HepG2 (cell line): Measurements from ENCODE around the gene CD7.

Experiments used
- CTCF ChIP-seq: sonication (generic); formaldehyde crosslinking; IDR thresholded peaks from 2 replicates; pipeline ENCODE4 v1.5.0; 2020; ENCODE audit warnings: mild to moderate bottlenecking, missing genetic modification reagents, moderate library complexity
- KDM2A ChIP-seq: sonication (generic); formaldehyde crosslinking; IDR thresholded peaks from 2 replicates; pipeline ENCODE4 v1.4.0; 2020; ENCODE audit warnings: low read depth, missing genetic modification reagents, borderline replicate concordance
- MIXL1 ChIP-seq: IDR thresholded peaks from 2 replicates; pipeline ENCODE4 v1.6.1; 2016
- PHF8 ChIP-seq: sonication (generic); formaldehyde crosslinking; IDR thresholded peaks from 2 replicates; pipeline ENCODE4 v1.5.0; 2020; ENCODE audit warnings: missing genetic modification reagents
- POLR2A ChIP-seq, 2 experiments: IDR thresholded peaks; 2 replicates each; pipeline ENCODE4 v1.6.1; 2011; ENCODE audit warnings: low read depth in 2 of 2, low read length in 2 of 2, mild to moderate bottlenecking in 1 of 2, moderate library complexity in 1 of 2; ENCODE audit not compliant: insufficient read depth in 1 of 2
- RAD51 ChIP-seq: fragments of 450-650 bp; IDR thresholded peaks from 2 replicates; pipeline ENCODE4 v1.6.1; 2016; ENCODE audit warnings: borderline replicate concordance
- REST ChIP-seq, 2 experiments: IDR thresholded peaks; 2 replicates each; pipeline ENCODE4 v1.6.1; 2011 to 2012; ENCODE audit warnings: low read length in 2 of 2, borderline replicate concordance in 1 of 2, low read depth in 1 of 2, mild to moderate bottlenecking in 1 of 2, moderate library complexity in 1 of 2
- ZFP82 ChIP-seq: sonication (generic); formaldehyde crosslinking; IDR thresholded peaks from 2 replicates; pipeline ENCODE4 v1.5.1; 2020; ENCODE audit warnings: mild to moderate bottlenecking, missing genetic modification reagents, borderline replicate concordance

GRCh38 chr17:82299452-82299851 lies 18.0 kb downstream of the CD7 start:
- TF ChIP-seq POLR2A (IDR thresholded peaks at IDR 0.05; ENCODE audit: insufficient read depth in 1 of 2, low read depth in 2 of 2, low read length in 2 of 2) (no peak), CTCF (CRISPR knock-in tag) (no peak), PHF8 (no peak), ZFP82 (no peak), RAD51 (no peak), MIXL1 (CRISPR knock-in tag) (no peak), KDM2A (CRISPR knock-in tag) (no peak), REST (IDR thresholded peaks at IDR 0.05; ENCODE audit: borderline replicate concordance in 1 of 2, low read depth in 1 of 2, low read length in 2 of 2) (no peak)
